NCI-H2196 treated with DMSO at 0.1 percent for 48 hours (cell line): ENCODE measurements around the gene SIVA1.

Experiments used
- DNase-seq: peaks from one replicate; lab custom pipeline; 2025; ENCODE audit not compliant: unreplicated experiment; lab: John Stamatoyannopoulos, UW

SIVA1 gene

GRCh38 chr14:104734051-104734587 is 18.8 kb upstream of the SIVA1 start:
- no peak for DNase-seq

DNA sequence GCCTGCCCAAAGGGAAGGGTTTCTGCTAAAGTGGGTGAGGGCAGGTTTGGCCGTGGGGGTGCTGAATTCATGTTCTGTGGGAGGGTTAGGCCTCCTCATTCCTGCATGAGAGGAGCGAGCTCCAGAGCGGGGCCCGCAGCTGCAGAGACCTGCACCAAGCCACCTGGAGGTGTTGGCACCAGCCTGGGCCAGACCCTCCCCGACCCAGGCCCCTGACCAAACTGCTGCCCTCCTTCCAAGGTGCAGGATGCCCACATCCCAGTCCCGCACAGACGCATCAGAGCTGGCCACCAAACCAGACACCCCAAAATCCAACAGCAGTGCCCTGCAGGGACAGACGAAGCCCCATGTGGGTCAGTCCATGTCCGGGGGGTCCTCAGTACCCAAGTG is 18.4 kb upstream of the SIVA1 start:
- no peak for DNase-seq

- DNase-seq = no peak
These were observed 17.8 kb upstream of the SIVA1 start for GRCh38 chr14:104734991-104735779.

- DNase-seq = no peak
These were observed 16.9 kb upstream of the SIVA1 start for GRCh38 chr14:104735830-104736642.

- no peak for DNase-seq
These were observed 14.4 kb upstream of the SIVA1 start for GRCh38 chr14:104738375-104739019.

DNA sequence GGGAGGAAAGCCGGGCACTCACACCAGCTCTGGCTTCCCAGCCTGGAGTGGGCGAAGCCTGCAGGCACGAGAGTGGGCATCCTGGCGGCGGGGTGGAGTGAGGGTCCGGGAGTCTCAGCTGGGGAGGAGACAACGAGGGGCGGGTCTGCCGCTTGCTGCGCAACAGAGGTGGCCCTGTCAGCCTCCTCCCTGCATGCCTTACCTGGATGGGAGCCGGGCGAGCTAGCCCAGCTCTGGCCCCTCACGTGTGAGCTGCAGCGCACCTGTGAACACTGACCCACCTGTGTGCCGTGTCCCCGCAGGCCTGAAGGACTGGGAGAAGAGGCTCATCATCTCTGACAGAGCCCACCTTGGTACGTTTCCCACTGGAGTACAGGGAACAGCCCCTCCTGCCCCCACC is 13.9 kb upstream of the SIVA1 start:
- DNase-seq = no peak

DNA sequence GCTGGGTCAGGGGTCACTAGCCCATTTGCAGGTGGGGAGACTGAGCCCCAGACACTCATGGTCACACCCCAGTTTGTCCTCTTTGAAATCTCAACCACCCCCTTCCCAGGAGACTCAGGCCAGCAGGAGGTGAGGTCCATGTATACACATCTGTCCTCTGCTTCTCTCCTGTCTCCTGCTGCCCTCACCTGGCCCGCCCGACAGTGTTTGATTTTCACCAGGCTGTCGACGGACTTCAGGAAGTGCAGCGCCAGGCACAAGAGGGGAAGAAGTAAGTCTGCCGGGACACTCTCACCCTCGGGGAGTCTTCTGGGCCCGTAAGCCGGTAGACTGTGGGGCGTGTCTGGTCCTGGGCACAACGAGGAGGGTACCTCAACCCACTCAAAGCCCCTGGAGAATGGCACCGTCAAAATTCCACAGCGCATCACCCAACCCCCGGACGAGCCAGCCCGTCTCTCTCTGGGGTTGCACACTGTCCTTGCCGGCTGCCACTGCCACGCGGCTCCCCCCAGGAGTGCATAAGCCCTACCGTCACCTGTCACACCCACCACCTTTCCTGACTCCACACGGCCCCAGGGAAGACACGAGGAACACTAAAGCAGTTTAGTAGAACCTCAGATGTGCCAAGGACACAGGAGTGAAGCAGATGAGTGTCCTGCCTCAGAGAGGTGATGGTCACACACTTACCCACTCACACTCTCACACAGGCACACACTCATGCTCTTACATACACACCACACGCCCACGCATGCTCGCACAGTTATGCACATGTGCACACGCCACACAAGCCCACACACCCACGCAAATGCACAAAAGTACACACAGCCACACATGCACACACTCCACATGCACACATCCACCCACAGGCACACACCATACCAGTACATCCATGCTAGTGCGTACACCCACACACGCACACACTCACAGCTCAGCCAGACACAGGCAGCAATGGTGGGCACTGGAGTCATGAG is 13.1 kb upstream of the SIVA1 start:
- DNase-seq = no peak

DNA sequence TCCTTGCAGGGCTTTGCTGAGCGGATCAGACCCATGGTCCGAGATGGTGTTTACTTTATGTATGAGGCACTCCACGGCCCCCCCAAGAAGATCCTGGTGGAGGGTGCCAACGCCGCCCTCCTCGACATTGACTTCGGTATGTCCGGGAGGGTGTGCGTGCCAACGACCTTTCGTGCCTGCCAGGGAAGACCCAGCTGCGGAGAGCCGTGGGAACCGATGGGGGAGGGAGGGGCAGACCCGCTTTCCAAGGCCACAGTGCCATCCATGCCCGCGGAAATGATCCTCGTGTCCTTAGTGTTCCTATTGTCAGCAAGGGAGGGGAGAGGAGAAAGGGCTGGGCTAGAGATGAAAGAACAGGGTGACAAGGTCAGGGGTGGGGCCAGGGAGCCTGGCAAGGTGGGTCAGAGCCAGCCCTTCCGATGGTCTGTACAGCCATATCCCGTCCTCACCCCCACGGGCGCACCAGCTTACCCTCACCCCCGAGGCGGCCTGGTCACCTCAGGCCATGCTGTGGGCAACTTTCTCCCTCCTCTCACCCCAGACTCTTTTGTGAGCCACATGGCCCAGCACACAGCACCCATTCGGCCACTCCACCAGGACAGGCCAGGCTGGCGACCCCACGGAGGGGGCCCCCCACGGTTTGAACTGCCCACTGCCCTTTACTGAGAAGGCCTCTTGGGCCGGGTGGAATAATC is 11.7 kb upstream of the SIVA1 start:
- no peak for DNase-seq

- DNase-seq = no peak
These were observed 11.1 kb upstream of the SIVA1 start for GRCh38 chr14:104741803-104742251.

DNA sequence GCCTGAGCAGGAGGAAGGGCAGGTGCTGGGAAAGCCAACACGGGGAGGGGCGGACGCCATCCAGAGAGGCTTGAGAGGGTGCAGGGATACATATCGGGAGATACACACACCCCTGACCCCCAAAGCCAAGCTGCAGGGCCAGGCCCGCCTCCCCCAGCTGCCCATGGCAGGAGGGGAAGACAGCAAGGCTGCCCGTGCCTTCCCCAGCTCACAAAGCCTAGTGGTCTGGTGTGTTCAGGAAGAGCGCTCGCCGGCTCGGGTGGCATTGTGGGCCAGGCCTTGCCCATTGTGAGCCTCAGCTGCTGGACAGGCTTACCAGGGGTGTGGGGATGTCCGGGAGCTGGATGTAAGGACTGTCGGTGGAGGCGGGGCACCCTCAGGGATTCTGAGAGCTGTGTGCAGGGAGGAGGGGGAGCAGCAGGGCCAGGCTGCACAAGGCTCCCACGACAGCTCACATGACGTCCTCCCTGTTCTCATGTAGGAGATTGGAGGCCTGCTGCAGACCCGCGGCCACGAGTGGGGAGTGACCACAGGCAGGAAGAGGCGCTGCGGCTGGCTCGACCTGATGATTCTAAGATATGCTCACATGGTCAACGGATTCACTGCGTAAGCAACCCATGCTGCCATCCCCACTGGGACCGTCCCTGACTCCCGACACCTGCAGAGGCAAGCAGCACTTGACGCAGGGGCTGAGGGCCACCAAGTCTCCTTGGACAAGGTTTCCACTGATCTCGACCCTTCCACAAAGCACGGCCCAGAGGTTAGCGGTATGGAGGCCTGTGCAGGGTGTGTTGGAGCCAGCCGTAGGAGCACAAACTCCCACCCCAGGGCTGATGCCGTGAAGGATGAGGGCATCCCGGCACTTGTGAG is 10.1 kb upstream of the SIVA1 start:
- DNase-seq = no peak

- DNase-seq = no peak
These were observed 9.2 kb upstream of the SIVA1 start for GRCh38 chr14:104743461-104744380.

- no peak for DNase-seq
These were observed 8.5 kb upstream of the SIVA1 start for GRCh38 chr14:104744484-104744883.

DNA sequence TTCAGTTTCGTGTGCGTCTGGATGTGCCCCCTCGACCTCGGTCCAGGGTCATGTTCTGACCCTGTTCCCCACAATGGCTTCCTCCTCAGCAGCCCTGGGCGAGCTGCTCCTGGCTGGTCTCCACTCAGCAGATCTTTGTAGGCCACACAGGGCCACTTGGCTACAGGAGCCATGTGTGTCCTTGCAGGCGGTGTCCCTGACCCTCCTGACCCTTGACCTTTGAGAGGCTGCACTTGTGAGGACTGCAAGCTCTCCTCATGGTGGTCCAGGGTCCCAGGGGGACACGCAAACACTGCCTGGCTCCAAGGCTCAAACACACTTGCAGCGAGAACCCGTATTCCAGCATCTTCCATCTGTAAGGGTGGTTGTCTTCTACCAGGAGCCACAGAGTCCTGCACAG is 7.5 kb upstream of the SIVA1 start:
- DNase-seq = no peak

DNA sequence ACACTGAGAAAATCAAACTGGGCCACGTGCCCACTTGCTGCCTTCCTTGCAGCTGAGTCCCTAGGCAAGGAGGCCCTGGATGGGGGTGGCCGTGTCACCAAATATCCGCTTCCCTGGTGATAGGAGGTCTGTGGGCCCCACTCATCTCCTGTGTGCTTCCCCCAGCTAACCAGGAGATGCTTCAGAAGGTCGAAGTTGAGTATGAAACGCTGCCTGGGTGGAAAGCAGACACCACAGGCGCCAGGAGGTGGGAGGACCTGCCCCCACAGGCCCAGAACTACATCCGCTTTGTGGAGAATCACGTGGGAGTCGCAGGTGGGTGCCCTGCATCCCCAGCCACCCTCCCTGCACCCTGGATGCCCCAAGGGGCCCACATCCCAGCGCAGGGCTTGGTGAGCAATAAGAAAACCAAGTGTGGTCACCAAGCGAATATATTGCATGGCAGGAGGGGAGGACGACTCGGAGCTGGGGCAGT is 6.8 kb upstream of the SIVA1 start:
- DNase-seq = no peak

DNA sequence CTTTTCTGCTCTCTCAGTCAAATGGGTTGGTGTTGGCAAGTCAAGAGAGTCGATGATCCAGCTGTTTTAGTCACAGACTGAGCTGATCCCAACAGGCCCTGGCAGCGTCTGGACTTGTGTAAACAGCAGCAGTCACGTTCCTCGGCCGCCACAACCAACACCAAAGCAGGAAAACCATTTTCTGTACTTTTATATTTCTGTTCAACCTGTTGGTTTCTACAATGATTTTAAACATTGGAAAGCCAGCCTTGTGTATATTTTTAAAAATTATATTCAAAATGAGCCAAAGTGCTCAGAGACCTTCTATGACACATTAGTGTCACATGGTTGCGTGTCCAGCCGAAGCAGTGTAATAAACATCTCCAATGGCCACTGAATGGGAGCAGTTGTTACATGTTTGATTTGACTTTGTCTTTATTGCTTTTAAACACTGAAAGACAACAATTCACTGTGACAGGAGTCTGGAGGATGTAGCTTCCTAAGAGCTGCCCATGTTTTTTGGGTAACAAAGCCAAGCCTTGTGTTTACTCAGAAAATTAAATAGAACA is 5.9 kb upstream of the SIVA1 start:
- DNase-seq = no peak

GRCh38 chr14:104747876-104748275 is 5.1 kb upstream of the SIVA1 start:
- DNase-seq = no peak

- DNase-seq = no peak
These were observed 3.8 kb upstream of the SIVA1 start for GRCh38 chr14:104749111-104749649.
